ENCODE measurements around the gene CDH4.

Gene CDH4

DNA sequence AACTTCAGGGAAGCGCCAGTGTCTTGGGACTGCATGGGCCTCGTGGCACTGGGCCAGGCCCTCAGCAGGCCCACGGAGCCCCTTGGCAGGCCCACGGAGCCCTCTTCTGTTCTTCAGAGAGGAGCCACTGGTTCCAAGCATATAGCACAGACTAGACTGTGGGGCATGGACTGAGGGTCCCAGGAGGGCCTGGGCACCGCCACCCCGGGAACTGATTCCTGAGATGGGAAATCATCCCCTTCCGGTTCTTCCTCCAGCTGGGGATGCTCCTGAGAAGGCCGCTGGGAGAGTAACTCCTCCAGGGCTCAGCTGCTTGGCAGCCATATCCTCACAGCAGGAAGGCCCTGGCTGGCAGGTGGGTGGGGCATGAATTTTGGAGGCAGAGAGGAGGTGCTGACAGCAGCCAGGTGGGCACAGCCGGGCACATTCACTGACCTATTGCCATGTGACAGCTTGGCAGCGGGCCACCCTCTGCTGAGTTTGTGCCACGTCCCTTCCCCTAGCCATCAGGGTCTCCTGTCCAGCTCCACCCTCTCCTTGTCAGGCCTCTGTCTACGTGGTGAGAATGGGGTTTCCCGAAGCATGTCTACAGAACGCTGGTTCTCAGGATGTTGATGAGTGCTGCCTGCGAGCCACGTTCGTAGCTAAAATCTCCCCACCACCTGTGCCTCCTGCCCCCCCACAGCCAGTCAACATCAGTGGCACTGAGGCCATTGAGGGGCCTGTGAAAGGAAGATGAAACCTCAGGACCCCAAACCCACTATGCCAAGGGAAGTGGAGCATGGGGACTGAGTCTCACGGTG is 661.6 kb downstream of the CDH4 start:
- DNase-seq, result no peak

DNA sequence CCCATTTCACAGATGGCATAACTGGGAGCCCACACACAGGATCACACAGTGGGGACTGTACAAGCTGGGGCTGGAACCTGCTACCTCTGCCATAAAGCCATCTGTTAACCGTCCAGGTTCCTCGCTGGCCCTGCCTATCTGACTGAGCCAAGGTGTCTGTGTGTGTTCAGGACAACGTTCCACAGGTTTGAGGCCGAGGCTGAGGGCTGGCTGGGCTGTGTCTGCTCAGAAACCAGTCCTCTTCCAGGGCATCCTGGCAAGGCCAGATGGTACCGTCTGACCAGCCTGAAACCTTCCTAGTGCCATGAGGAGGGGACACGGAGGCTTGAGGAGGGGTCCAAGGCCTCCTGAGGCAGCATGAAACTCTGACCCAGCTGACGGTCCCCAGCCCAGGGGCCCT is 663.0 kb downstream of the CDH4 start:
- no peak for DNase-seq

DNA sequence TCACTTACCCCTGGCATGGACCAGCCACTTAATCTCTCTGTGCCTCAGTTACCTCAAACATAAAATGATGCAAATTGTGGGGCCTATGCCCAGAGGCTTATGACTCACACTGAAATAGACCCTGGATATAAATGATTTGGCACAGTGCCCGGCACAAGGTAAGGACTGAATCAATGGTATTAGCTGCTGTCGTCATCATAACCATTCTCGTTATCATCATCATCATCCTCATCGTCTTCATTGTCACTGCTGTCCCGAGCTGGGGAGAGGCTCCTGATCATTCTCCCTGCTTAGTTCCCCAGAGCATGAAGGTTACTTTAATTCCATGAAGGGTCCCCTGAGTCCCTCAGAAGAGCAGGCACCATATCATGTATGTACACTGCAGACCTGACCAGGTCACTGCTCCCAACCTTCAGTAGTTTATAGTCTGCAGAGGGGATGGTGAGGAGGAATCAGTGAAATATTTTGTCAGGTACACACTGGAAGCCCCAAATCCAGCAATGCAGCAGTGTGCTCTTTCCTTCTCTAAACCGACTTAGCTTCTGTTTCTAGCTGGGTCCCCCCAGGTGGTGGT is 664.3 kb downstream of the CDH4 start:
- DNase-seq, result no peak

DNA sequence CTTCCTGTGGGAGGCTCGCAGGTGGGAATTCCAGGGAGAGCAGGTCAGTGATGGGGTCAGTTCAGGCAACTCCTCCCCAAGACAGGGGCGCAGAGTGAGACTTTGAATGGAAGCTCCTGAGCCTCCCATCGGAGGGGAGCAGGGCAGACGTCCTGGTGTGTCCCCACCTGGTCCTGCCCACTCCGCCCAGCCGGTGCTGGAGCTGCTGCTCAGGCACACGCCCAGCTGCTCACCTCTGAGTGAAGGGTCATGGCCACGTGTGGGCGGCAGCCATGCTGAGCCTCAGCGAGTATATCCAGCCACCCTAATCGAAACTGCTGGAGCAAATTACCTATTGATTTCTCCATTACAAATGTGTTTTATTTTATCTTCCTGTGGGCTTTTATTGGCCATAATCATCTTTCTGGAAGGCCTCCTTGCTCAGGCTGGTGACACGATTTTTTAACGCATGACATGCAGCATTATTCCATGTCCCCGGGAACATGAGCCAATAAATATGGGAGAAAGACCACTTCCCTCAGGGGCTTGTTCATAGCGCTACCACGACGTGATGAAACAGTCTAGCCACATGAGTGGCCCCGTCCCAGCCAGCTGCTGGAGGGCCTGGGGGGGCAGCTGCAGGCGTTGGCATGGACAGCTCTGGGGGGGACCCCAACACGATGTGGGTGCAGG is 665.5 kb downstream of the CDH4 start:
- DNase-seq, result no peak

DNA sequence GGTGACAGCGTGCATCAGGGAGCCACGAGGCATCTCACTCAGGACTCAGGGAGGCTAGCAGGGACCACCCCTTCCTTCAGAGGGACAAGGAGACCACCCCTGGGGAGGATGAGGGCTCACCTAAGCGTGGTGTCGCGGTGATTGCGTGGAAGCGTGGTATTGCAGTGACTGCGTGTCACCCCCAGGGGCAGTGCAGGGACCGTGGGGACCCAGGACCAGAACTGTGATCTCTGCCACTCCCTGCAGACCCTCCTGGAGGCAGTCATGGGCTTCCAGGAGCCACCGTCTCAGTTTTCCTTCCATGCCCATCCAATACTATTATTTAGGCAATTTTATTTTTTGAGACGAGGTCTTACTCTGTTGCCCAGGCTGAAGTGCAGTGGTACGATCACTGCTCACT is 666.5 kb downstream of the CDH4 start:
- no peak for DNase-seq

DNA sequence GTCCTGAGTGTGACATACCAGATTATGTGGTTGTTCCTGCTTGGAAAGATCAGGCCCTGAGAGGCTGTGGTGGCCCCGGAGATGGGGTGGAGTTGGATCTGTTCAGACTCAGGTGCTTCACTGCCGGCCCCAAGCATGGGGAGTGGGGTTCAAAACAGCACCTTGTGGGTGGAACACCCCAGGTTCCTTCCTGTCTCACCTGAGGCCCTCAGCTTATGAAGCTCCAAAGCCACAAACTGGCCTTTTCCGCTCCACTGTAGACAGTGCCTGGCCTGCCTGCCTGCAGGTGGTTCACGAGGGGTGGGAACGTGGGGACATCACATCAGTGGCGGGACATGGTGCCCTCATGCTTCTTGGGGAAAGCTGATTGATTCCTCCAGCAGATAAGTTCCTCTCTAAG is 667.2 kb downstream of the CDH4 start:
- no peak for DNase-seq

DNA sequence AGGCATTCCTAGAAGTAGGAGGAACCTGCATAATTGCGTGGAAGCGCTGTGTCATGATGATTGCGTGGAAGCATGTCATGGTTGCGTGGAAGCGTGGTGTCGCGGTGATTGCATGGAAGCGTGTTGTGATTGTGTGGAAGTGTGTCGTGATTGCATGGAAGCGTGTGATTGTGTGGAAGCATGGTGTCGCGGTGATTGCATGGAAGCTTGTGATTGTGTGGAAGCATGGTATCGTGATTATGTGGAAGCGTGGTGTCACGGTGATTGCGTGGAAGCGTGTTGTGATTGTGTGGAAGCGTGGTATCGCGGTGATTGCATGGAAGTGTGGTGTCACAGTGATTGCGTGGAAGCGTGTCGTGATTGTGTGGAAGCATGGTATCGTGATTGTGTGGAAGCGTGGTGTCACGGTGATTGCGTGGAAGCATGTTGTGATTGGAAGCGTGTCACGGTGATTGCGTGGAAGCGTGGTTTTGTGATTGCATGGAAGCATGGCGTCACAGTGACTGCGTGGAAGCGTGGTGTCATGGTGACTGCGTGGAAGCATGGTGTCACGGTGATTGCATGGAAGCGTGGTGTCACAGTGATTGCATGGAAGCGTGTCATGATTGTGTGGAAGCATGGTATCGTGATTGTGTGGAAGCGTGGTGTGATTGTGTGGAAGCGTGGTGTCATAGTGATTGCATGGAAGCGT is 667.8 kb downstream of the CDH4 start:
- DNase-seq, result no peak

DNA sequence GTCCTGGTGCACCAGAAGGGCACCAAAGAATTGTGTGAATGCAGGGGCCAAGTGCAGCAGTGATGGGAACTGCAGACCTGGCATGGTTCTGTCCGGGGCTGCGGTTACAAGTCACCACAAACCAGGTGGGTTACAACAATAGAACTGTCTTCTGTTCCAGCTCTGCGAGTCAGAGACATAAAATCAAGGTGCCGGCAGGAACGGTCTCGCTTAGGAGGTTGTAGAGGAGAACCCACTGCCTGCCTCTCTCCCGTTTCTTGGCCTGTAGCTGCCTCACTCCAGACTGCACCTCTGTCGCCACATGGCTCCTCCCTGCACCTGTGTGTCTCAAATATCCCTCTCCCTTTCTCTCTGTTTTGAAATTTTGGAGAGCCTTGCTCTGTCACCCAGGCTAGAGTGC is 670.4 kb downstream of the CDH4 start:
- no peak for DNase-seq

DNA sequence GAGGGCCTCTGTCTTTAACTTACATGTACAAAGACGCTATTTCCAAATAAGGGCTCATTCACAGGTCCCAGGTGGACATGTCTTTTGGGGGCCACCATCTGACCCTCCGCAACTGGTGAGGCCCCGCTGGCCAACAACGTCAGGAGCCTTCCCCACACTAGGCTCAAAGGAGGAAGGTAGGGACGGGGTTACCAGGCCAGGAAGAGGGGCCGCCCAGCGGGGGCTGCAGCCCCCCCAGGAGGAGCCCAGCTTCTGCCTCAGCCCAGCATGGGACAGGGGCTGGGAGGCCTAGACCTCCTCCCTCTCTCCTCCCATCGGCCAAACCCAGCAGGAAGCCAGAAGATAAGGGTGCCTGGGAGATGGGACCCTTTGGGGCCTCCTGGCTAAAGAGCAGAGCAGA is 670.9 kb downstream of the CDH4 start:
- no peak for DNase-seq

DNA sequence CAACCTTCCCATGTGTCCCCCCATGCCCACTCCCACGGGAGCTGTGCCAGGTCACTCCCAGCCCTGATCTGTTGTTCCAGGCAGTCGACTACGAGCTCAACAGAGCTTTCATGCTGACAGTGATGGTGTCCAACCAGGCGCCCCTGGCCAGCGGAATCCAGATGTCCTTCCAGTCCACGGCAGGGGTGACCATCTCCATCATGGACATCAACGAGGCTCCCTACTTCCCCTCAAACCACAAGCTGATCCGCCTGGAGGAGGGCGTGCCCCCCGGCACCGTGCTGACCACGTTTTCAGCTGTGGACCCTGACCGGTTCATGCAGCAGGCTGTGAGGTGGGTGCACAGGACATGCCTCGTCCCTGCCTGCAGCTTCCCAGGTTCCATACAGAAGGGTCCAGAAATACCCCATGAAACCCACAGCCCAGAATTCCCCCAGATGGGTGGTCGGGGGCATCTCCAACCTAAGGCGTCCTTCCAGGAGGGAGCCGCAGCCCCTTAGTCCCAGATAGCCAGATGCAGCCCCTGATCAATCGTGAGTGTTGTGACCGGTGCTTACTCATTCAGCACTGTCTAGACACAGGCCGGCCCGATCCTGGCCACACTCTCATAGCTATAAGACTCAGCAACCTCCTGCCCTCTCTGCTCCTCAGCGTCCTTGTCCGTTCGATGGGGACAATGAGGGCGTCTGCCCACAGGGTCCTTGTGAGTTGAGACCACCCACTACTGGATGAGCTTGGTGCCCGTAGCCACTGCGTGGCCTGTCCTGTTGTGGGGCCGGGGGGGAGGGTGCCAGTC is 671.5 kb downstream of the CDH4 start:
- DNase-seq, result no peak

DNA sequence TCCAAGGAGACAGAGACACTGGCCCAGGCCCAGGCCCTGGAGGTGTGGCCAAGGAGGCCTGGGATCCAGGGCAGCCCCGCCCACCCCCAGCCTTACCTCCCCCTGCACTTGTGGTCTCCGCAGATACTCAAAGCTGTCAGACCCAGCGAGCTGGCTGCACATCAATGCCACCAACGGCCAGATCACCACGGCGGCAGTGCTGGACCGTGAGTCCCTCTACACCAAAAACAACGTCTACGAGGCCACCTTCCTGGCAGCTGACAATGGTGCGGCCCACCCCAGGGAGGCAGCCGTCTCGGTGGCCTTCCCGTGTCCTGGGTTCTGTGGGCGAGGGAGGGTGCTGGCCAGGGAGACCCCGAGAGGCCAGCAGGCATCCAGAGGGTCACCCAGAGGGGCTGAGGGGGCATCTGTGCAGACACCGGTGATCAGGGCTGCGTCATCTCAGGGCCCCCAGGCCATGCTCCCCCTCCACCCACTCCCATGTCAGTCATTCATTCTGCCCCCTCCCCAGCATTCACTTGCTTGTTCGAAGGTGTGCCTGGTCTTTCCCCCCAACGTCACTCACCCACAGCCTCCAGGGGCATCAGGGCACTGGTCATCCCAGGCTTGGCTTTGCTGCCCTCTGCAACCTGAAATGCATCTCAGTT is 672.3 kb downstream of the CDH4 start:
- DNase-seq, result no peak

DNA sequence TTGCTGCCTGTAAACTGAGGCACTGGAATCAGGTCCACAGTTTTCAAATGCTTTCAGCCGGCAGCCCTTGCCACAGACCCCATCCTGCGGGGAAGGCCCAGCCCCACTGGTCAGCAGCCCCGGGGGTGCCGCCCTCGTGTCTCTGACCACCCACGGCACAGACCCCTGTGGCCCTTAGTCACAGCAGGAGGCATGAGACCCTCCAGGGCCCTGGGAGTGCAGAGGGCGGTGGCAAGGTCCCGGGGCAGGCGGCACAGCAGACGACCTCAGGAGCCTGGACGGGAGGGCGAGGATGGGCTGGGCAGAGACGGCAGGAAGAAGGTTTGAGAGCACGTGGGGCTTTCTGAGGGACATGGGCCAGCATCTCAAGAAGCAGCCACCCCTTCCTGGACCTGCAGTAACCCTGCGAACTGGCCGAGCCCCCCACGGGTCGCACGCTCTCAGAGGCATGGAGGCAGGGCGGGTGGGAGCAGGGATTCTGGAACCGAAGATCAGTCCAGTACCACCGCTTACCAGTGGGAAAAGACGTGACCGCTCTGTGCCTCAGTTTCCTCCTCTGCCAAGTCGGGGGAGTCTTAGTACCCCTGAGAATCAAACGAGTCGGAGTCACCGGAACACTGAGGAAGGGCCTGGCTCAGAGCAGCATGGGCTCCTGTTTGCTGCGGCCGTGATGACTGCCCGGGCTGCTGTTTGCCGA is 672.9 kb downstream of the CDH4 start:
- DNase-seq, result no peak

DNA sequence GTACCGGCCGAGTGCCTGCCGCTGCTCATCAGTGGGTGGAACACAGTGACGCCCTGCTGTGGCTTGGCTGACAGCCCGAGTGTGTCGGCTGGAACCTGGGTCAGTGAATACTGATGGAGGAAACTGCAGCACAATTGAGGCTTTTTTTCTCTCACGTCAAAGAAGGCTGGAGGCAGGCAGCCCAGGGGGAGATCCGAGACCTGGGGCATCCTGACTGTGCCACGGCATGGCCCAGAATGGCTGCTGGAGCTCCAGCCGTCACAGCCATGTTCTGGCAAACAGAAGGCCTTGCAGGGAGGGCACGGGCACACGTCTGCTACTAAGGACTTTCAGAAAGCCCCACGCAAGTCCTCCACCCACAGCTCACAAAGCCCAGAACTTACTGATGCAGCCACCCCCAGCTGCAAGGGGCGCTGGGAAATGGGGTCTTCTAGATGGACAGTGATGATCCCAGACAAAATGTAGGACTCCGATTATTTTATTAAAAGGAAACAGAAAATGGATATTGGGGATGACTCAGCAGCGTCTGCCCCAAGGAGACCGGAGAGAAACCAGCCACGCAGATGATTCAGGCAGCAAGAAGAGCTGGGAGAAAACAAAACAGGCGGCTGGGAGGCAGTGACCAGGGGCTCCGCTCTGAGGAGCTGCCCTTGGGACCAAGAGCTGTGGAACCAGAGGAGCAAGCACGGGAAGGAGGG is 673.6 kb downstream of the CDH4 start:
- no peak for DNase-seq

DNA sequence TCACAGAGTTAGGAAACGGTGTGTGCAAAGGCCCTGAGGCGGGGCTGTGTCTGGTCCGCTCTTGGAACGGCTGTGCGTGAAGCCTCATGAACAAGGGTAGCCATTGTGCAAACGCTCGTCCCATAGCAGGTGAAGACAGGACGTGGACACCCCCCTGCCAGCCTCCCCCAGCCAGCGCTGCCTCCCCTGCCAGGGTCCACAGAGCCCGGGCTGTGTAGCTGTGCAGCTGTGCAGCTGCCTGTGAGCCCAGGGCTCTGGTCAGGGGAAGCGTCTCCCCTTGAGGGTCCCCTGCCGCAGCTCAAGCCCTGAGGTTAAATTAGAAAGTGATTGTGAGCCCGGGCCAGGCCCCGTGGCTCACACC is 674.2 kb downstream of the CDH4 start:
- no peak for DNase-seq

DNA sequence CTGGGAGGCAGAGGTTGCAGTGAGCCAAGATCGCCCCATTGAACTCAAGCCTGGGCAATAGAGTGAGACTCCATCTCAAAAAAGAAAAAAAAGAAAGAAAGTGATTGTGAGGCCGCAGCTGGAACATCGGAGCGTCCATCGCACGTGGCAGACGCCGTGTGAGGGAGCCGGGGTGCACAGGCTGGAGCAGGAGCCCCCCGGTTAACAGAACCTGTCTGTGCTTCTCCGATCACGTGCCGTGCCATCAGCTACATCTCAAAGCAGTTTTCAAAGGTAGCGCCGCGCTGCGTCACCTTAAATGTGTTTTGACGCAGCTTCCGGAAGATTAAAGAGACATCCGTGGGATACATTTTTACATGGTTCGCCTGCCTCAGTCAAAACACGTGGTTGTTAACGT is 674.7 kb downstream of the CDH4 start:
- DNase-seq, result no peak

DNA sequence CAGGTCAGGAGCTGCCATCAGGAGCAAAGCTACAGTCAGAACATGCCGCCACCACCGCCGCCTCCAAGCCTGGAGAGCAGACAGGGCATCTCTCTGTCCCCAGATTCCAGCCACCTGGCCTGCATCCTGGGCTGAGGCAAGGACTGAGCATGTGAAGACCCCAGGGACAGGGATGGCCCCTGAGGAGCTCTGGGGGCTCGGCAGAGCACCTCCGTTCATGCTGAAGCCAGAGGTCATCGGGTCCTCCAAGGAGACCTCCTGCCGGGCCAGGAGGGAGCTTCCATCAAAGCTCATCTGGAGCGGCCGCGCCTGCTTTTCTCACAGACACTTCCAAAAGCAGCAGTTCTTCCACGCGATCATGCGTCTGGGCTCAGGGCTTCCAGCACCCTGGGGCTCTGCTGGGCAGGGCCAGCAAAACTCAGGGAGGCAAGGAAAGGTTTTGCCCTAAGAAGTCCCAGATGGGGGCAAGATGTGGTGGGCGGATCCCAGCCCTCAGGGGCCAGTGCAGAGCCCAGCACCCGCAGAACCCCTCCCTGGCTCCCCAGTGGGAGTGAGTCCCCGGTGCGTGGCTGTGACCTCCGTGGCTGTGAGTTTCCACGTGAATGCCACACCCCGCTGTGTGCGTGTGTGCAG is 675.2 kb downstream of the CDH4 start:
- no peak for DNase-seq

DNA sequence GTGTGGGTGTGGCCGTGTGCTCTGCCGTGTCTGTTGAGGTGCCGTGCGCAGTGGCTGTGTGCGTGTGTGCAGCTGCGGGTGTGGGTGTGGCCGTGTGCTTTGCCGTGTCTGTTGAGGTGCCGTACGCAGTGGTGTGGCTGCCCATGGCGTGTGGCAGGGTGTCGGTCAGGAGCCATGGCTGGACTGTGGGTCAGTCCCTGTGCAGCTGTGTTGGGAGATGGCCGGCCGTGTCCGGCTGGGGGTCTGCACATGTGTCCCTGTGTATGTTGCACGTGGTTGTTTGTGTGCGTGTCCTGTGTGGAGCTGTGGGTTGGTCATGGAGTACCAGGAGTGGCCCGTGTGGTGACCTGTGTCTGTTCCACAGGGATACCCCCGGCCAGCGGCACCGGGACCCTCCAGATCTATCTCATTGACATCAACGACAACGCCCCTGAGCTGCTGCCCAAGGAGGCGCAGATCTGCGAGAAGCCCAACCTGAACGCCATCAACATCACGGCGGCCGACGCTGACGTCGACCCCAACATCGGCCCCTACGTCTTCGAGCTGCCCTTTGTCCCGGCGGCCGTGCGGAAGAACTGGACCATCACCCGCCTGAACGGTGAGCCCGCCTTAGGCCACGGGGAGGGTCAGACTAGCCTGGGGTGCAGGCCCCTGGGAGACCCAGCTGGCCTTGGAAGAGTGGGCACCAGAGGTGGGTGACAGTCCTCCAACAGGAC is 675.9 kb downstream of the CDH4 start:
- no peak for DNase-seq

DNA sequence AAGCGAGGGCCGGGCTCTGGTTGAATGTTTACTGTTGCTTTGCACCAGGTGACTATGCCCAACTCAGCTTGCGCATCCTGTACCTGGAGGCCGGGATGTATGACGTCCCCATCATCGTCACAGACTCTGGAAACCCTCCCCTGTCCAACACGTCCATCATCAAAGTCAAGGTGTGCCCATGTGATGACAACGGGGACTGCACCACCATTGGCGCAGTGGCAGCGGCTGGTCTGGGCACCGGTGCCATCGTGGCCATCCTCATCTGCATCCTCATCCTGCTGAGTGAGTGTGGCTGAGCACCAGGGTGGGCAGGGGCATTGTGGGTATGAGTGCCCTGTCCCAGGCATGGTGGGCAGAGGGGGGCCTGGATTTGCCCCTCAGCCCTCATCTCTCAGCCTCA is 677.5 kb downstream of the CDH4 start:
- DNase-seq, result no peak

DNA sequence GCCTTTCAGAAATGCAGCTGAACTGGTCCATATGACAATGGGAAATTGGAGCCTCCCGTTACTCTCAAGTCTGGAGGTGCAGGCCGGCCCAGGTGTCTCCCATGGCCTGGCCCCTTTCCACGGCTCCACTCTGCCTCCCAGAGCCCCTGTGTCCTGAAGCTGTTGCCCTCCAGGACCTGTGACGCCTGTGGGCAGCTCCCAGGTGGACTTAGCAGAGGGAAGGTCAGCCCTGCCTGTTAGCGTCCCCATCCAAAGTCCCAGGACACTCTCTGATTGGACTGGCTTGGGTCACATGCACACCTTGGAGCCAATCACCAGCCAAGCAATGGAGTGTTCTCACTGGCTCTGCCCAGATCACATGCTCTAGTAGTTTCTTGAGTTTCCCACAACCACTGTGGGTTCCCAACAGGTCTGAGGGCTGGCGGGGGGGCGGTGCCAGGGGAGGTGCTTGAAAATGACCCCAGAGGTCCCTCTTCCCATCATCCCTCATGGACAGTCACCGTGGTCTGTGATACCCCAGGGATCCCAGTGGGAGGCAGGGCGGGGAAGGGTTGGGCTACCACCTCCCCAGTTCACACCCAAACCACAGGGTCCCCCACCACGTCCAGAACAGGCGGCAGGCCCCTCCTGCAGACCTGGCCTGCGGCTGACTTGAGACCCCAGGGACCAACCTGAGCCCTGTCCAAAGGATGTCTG is 678.1 kb downstream of the CDH4 start:
- DNase-seq, result no peak
